Naive thymus-derived CD4-positive, alpha-beta T cell (primary cell): Measurements from ENCODE around the gene UXT. TPM values are rescaled to one million over a fixed set of nuclear protein-coding genes. Genes with fewer than 3 reads are reported as not detected.

Experiments used
- ATAC-seq: fragments of 150-1000 bp; cut with Tn5 transposase; 2 replicates; pipeline ENCODE4 v1.10.0; 2021; ENCODE audit warnings: mild to moderate bottlenecking, moderate library complexity
- CTCF ChIA-PET: fragments of 350-600 bp; sonication (Branson Sonifier 250); formaldehyde crosslinking; loops from one replicate; lab custom pipeline; 2021; ENCODE audit warnings: antibody characterized with exemption; lab: Charles Lee
- POLR2A ChIA-PET: fragments of 350-600 bp; sonication (Branson Sonifier 250); formaldehyde crosslinking; loops from one replicate; lab custom pipeline; 2021; ENCODE audit warnings: antibody characterized with exemption, inconsistent platforms; lab: Charles Lee
- DNase-seq, 9 donors: peaks; one replicate each; pipeline versions ENCODE4 v3.0.0 to v3.0.0-alpha.2; 2020 to 2022; ENCODE audit warnings: mixed read lengths in 1 of 9
- H3K27ac ChIP-seq: one replicate; pipeline ENCODE4 v1.7.0; 2013; ENCODE audit warnings: mild to moderate bottlenecking, low read depth, low read length, moderate library complexity
- H3K27me3 ChIP-seq, 2 donors: one replicate each; pipeline ENCODE4 v1.7.0; 2013; ENCODE audit warnings: low read length in 2 of 2, mild to moderate bottlenecking in 2 of 2, moderate library complexity in 2 of 2; ENCODE audit not compliant: control insufficient read depth in 2 of 2, insufficient read depth in 2 of 2
- H3K36me3 ChIP-seq, 3 experiments: 1 replicate in 2 of 3; 2 replicates in 1 of 3; pipeline ENCODE4 v1.7.0; 2013; ENCODE audit warnings: low read length in 3 of 3, mild to moderate bottlenecking in 3 of 3, moderate library complexity in 1 of 3; ENCODE audit not compliant: insufficient read depth in 3 of 3, control insufficient read depth in 2 of 3
- H3K4me1 ChIP-seq, 2 donors: one replicate each; pipeline ENCODE4 v1.7.0; 2013; ENCODE audit warnings: low read length in 2 of 2, mild to moderate bottlenecking in 2 of 2, moderate library complexity in 1 of 2; ENCODE audit not compliant: control insufficient read depth in 2 of 2, insufficient read depth in 2 of 2
- H3K4me3 ChIP-seq: 2 replicates; pipeline ENCODE4 v1.7.0; 2013; ENCODE audit warnings: mild to moderate bottlenecking, low read length
- H3K9me3 ChIP-seq, 3 experiments: 1 replicate in 2 of 3; 2 replicates in 1 of 3; pipeline ENCODE4 v1.7.0; 2013; ENCODE audit warnings: low read length in 3 of 3; ENCODE audit not compliant: control insufficient read depth in 2 of 3
- H3K27ac Mint-ChIP-seq, 9 donors: one replicate each; pipeline ENCODE4 v1.8.0; 2020 to 2022; ENCODE audit warnings: mixed read lengths in 9 of 9, mild to moderate bottlenecking in 8 of 9, moderate library complexity in 5 of 9, inconsistent platforms in 2 of 9
- H3K27me3 Mint-ChIP-seq, 5 donors: one replicate each; pipeline ENCODE4 v1.8.0; 2021 to 2022; ENCODE audit warnings: mixed read lengths in 5 of 5, mild to moderate bottlenecking in 1 of 5
- H3K36me3 Mint-ChIP-seq, 5 donors: one replicate each; pipeline ENCODE4 v1.8.0; 2020 to 2022; ENCODE audit warnings: mixed read lengths in 5 of 5, mild to moderate bottlenecking in 3 of 5, inconsistent platforms in 1 of 5
- H3K4me1 Mint-ChIP-seq, 7 donors: one replicate each; pipeline ENCODE4 v1.8.0; 2020 to 2022; ENCODE audit warnings: mixed read lengths in 7 of 7, mild to moderate bottlenecking in 3 of 7, inconsistent platforms in 1 of 7
- H3K4me3 Mint-ChIP-seq, 10 donors: one replicate each; pipeline ENCODE4 v1.8.0; 2020 to 2022; ENCODE audit warnings: mild to moderate bottlenecking in 10 of 10, mixed read lengths in 10 of 10, moderate library complexity in 6 of 10, inconsistent platforms in 2 of 10
- H3K9me3 Mint-ChIP-seq, 11 donors: one replicate each; pipeline ENCODE4 v1.8.0; 2020 to 2022; ENCODE audit warnings: mixed read lengths in 11 of 11, mild to moderate bottlenecking in 4 of 11, inconsistent platforms in 1 of 11, moderate library complexity in 1 of 11
- intact Hi-C, 2 donors: fragments of 100-400 bp; cut with micrococcal nuclease; formaldehyde crosslinking; loops; one replicate each; pipeline ENCODE4 v1.15.1; 2023
- polyA plus RNA-seq, 2 donors: library from polyadenylated mRNA; unstranded; fragments of 300-500 nt; fragmentation: Illumina TruSeq; gene quantifications; one replicate each; pipeline ENCODE4 v1.2.3, GENCODE V29; 2021
- total RNA-seq, 6 experiments: library from RNA in 5 of 6; stranded (reverse) in 5 of 6; gene quantifications; 1 replicate in 5 of 6; 2 replicates in 1 of 6; pipeline ENCODE4 v1.2.3 and lab custom pipeline; 2021 to 2026

Gene UXT
- total and polyA plus RNA-seq, 7 experiments from 2014 or later: 160 to 408 (median 223) TPM

DNA sequence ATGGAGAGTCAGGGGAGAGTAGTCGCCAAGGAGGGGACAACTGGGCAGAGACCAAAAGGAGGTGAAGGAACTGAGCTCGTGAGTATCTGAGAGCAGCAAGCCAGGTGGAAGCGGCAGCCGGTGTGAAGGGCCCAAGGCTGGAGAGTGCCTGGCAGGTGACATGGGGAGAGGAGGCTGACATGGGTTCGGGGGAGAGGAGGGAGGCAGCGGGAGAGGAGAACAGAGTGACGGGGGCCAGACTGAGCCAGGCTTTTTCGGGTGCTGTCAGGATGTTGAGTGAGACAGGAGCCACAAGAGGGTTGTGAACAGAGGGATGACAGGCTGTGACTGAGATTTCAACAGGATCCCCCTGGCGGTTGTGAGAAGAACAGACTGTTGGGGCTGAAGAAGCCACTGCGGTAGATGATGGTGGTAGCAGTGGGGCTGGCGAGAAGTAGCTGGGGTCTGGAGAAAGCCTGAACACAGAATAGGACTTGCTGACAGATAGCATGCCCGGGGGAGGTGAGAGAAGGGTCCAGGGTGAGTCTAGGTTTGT lies 14.4 kb downstream of the UXT start:
- H3K27ac ChIP-seq: peak overlapping the region; percentile 21
- H3K4me3 ChIP-seq: no peak overlapping the region
- ChIA-PET POLR2A (interaction anchor here (0.6 to 1.8 kb wide), 9 partner anchors 13 to 104 kb away, joined by 3 to 4 read pairs (median 4); no protein-coding TSS in a partner anchor), CTCF (interaction anchor here (1.2 to 3.7 kb wide), 3 partner anchors 15 to 82 kb away, joined by 3 to 15 read pairs (median 4); partner anchors contain the start of gene CFP)
- no peaks in the 10 kb centered on the region for H3K27me3 Mint-ChIP-seq
- H3K9me3 Mint-ChIP-seq: peaks cover 0 to 3% (median 0%) of the 10 kb centered on the region in 11 donors
- H3K4me3 Mint-ChIP-seq: peak overlapping the region in 2 of 10 donors; percentile 36 to 39
- peak overlapping the region in 3 of 9 donors; percentile 37 to 56 (median 51) for H3K27ac Mint-ChIP-seq
- no peaks in the 10 kb centered on the region for H3K9me3 ChIP-seq
- H3K36me3 Mint-ChIP-seq: peaks cover 13 to 50% (median 15%) of the 10 kb centered on the region in 5 donors
- H3K27me3 ChIP-seq: no peaks in the 10 kb centered on the region
- peak; percentile 60 for ATAC-seq
- no peak for DNase-seq
- peaks cover 0 to 19% (median 8%) of the 10 kb centered on the region in 3 experiments for H3K36me3 ChIP-seq
- intact Hi-C loops: loop anchor here (1.0 kb wide), 2 partner anchors 82 to 103 kb away; no protein-coding TSS in a partner anchor
- peaks cover 31 to 64% (median 51%) of the 10 kb centered on the region in 7 donors for H3K4me1 Mint-ChIP-seq
- peaks cover 9 to 22% of the 10 kb centered on the region in 2 donors for H3K4me1 ChIP-seq

DNA sequence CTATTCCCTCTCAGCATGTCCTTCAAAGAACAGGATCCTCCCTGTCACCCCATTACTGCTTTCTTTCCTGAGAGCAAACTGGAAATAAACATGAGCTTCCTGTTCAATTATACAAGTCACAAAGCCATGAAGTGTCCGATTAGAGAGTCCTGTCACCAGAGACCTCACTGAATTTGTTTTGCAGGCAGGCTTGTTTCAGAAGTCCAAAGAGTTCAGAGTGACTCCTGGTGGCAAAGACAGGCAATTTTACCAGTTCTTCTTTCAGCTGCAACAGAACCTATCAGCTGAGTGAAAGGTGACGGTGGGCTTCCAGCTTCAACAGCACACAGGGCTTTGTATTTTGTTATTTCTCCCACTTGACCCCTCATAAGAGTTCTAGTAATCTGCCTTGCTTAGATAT lies 15.1 kb downstream of the UXT start:
- POLR2A ChIA-PET: interaction anchor here (0.6 to 1.8 kb wide), 12 partner anchors 10 to 103 kb away, joined by 3 to 4 read pairs (median 4); partner anchors contain the start of gene CFP
- no peaks in the 10 kb centered on the region for H3K27me3 Mint-ChIP-seq

DNA sequence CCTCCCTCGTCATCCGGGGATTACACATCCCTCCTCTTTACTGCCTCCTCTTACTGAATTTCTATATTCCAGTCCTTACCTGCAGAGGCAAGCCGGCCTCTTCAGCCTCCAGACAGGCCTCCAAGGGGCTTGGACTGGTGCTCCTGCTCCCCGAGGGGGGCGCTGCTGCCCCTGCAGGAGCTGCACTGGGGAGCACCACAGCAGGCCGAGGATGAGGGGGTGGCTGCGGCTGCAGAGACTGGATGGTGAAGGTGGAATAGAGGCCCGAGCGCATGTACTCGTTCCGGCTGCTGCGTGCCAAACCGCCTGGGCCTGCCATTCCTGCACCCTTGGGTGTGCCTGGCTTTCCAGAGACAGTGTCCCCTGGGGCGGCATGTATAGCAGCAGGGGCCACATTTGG lies 20.2 kb downstream of the UXT start:
- ATAC-seq (no peak), DNase-seq (no peak)
- peaks cover 0 to 46% (median 8%) of the 10 kb centered on the region in 3 experiments for H3K36me3 ChIP-seq
- Mint-ChIP-seq H3K9me3 (peaks cover 0 to 5% (median 0%) of the 10 kb centered on the region in 11 donors), H3K4me3 (peak overlapping the region in 9 of 10 donors; percentile 12 to 81 (median 72)), H3K4me1 (peaks cover 14 to 30% (median 17%) of the 10 kb centered on the region in 7 donors), H3K27ac (peak overlapping the region in 5 of 9 donors; percentile 62 to 85 (median 78)), H3K36me3 (peaks cover 14 to 41% (median 16%) of the 10 kb centered on the region in 5 donors), H3K27me3 (no peaks in the 10 kb centered on the region)
- no peaks in the 10 kb centered on the region for H3K27me3 ChIP-seq
- no peaks in the 10 kb centered on the region for H3K9me3 ChIP-seq
- peaks cover 0 to 16% of the 10 kb centered on the region in 2 donors for H3K4me1 ChIP-seq
- intact Hi-C loops: no loop called here
- H3K27ac ChIP-seq: no peak overlapping the region
- H3K4me3 ChIP-seq: no peak overlapping the region
- ChIA-PET POLR2A (no interaction called here), CTCF (no interaction called here)

More for the DNA sequence above, 15.1 kb downstream of the UXT start:
- Histone ChIP-seq H3K27ac (no peak overlapping the region), H3K27me3 (no peaks in the 10 kb centered on the region), H3K4me3 (no peak overlapping the region), H3K36me3 (peaks cover 0 to 26% (median 8%) of the 10 kb centered on the region in 3 experiments), H3K9me3 (no peaks in the 10 kb centered on the region), H3K4me1 (peaks cover 3 to 20% of the 10 kb centered on the region in 2 donors)
- ATAC-seq (no peak), DNase-seq (peak in 2 of 9 donors; percentile 26 to 31)
- Mint-ChIP-seq H3K9me3 (peaks cover 0 to 3% (median 0%) of the 10 kb centered on the region in 11 donors), H3K27ac (peak overlapping the region in 1 of 9 donors; percentile 25), H3K4me3 (no peak overlapping the region), H3K4me1 (peaks cover 28 to 62% (median 47%) of the 10 kb centered on the region in 7 donors), H3K36me3 (peaks cover 16 to 51% (median 19%) of the 10 kb centered on the region in 5 donors)
- intact Hi-C loops: loop anchor here (1.0 kb wide), 2 partner anchors 82 to 103 kb away; no protein-coding TSS in a partner anchor
- CTCF ChIA-PET: interaction anchor here (0.6 to 3.7 kb wide), 4 partner anchors 15 to 87 kb away, joined by 3 to 15 read pairs (median 4); partner anchors contain the start of gene CFP

DNA sequence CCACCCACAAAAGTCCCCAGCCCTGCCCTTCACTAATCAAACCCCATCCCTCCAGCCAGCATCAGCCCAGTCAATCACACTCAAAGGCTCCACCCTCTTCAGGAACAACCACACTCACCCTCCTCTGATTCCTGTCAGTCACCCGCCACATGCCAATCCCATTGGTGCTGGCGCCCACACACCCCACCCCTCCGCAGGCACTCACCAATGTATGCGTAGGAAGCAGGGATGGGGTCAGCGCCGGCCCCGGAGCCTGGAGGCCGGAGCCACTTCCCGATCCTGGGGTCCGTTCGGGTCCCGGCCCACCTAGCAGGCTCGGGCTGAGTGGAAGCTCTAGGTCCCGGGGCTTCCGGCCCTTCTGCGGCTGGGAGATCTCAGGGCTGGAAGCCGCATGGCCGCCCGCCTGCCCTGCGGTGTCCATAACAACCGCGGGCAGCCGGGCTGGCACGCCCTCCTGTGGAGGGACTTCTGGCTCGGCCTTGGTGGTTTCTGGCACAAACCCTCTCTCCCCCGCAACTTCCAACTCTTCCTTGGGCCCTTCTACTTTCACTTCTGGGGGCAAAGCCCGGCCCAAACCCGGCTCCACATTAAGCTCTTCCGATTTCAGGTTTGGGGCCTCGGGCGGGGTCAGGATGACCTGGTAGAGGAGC lies 21.3 kb downstream of the UXT start:
- Histone ChIP-seq H3K36me3 (peaks cover 0 to 46% (median 8%) of the 10 kb centered on the region in 3 experiments), H3K4me3 (no peak overlapping the region), H3K27ac (peak overlapping the region; percentile 65), H3K27me3 (no peaks in the 10 kb centered on the region), H3K4me1 (peaks cover 0 to 12% of the 10 kb centered on the region in 2 donors), H3K9me3 (no peaks in the 10 kb centered on the region)
- intact Hi-C loops: loop anchor here in 1 of 2 donors (1.0 kb wide), 1 partner anchor 8 kb away; the partner anchor contains the start of gene CFP
- CTCF ChIA-PET: no interaction called here
- DNase-seq: peak in 7 of 9 donors; percentile 30 to 50 (median 36)
- peak; percentile 87 for ATAC-seq
- H3K27ac Mint-ChIP-seq: peak overlapping the region; percentile 19 to 89 (median 85)
- peaks cover 0 to 5% (median 0%) of the 10 kb centered on the region in 11 donors for H3K9me3 Mint-ChIP-seq
- peaks cover 14 to 28% (median 18%) of the 10 kb centered on the region in 7 donors for H3K4me1 Mint-ChIP-seq
- peaks cover 14 to 41% (median 16%) of the 10 kb centered on the region in 5 donors for H3K36me3 Mint-ChIP-seq
- POLR2A ChIA-PET: interaction anchor here (1.4 kb wide), 1 partner anchor 14 kb away, joined by 5 read pairs; no protein-coding TSS in a partner anchor
- H3K4me3 Mint-ChIP-seq: peak overlapping the region; percentile 70 to 82 (median 74)
- H3K27me3 Mint-ChIP-seq: no peaks in the 10 kb centered on the region

DNA sequence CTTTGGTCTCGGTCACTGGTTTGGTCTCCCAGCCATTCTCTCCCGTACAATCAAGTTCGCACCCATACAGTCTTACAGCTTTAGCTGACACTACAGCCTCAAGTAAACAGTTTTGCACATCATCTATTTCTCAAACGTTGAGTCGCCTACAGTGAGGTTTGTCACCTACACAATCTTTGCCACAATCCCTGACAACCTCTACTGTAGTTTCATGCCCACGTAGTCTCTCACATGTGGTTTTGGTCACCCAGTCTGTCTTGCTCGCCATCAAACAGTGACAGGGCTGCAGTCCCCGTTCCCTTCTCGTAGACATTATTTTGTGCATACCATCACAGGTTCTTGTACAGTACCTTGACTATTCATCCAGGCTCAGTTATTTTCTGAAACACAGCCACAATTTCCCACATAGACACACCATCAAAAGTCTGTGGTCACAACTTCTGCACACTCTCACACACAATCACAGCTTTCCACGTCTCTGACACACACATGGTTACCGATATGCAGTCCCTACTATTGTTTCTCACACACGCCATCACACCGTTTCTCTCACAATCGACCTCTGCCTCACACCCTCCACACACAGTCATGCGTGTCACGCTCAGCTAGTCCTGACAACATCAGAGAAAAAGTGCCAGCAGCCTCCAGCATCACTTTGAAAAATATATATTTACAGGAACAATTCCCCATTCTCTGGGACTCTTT lies 24.0 kb downstream of the UXT start:
- Histone ChIP-seq H3K27me3 (no peaks in the 10 kb centered on the region), H3K36me3 (peaks cover 0 to 31% (median under 1%) of the 10 kb centered on the region in 3 experiments), H3K27ac (no peak overlapping the region), H3K4me3 (no peak overlapping the region), H3K9me3 (no peaks in the 10 kb centered on the region), H3K4me1 (peaks cover 3 to 12% of the 10 kb centered on the region in 2 donors)
- ATAC-seq: peak; percentile 48
- DNase-seq: no peak
- Mint-ChIP-seq H3K27me3 (no peaks in the 10 kb centered on the region), H3K4me1 (peaks cover 12 to 33% (median 28%) of the 10 kb centered on the region in 7 donors), H3K4me3 (no peak overlapping the region), H3K9me3 (peaks cover 0 to 2% (median 0%) of the 10 kb centered on the region in 11 donors), H3K27ac (no peak overlapping the region), H3K36me3 (peaks cover 6 to 25% (median 8%) of the 10 kb centered on the region in 5 donors)
- ChIA-PET CTCF (interaction anchor here (0.6 kb wide), 1 partner anchor 28 kb away, joined by 3 read pairs; no protein-coding TSS in a partner anchor), POLR2A (no interaction called here)
- intact Hi-C loops: loop anchor here in 1 of 2 donors (5.0 kb wide), 1 partner anchor 418 kb away; the partner anchor contains the start of gene CDK16
